ENCODE measurements around the gene NUAK1. TPM values are rescaled to one million over a fixed set of nuclear protein-coding genes. Genes with fewer than 3 reads are reported as not detected.
A peak's percentile ranks its signal among the peaks of the same experiment; 100 is the strongest.

The NUAK1 gene
- total RNA-seq, 4 donors from 2014 or later: 18.9 to 34.5 (median 29.1) TPM

- ATAC-seq (no peak), DNase-seq (no peak)
- H3K27ac ChIP-seq: peak overlapping the region in 1 of 4 donors; percentile 2
- H3K4me1 ChIP-seq: peaks cover 20 to 25% of the 10 kb centered on the region in 2 donors
- H3K36me3 ChIP-seq: peaks cover 0 to 22% of the 10 kb centered on the region in 2 donors
- TF ChIP-seq POLR2A (IDR thresholded peaks at IDR 0.05): no peak
- no peak for TF ChIP-seq CTCF (IDR thresholded peaks at IDR 0.05 in 4 of 5, conservative IDR thresholded peaks at IDR 0.05 in 1 of 5)
- in situ Hi-C loops (cut with MboI; ENCODE audit: low sequenced_read_pairs in 4 of 4) (no loop called here), intact Hi-C loops (cut with DNase I; ENCODE audit: low total_unique reads) (no loop called here)
- H3K9me3 ChIP-seq: no peaks in the 10 kb centered on the region
- H3K4me3 ChIP-seq: no peak overlapping the region
- no peaks in the 10 kb centered on the region for H3K27me3 ChIP-seq
Measured at GRCh38 chr12:106084759-106085158, 54.0 kb downstream of the NUAK1 start.

GRCh38 chr12:106084014-106084671 is 54.6 kb downstream of the NUAK1 start:
- Histone ChIP-seq H3K27ac (peak overlapping the region in 1 of 4 donors; percentile 2), H3K36me3 (peaks cover 0 to 22% of the 10 kb centered on the region in 2 donors), H3K27me3 (no peaks in the 10 kb centered on the region), H3K4me1 (peaks cover 17 to 22% of the 10 kb centered on the region in 2 donors), H3K9me3 (no peaks in the 10 kb centered on the region), H3K4me3 (no peak overlapping the region)
- in situ Hi-C loops (cut with MboI; ENCODE audit: low sequenced_read_pairs in 4 of 4) (no loop called here), intact Hi-C loops (cut with DNase I; ENCODE audit: low total_unique reads) (no loop called here)
- no peak for DNase-seq
- no peak for TF ChIP-seq CTCF (IDR thresholded peaks at IDR 0.05 in 4 of 5, conservative IDR thresholded peaks at IDR 0.05 in 1 of 5)
- no peak for TF ChIP-seq POLR2A (IDR thresholded peaks at IDR 0.05)
- no peak for ATAC-seq

GRCh38 chr12:106082216-106083175 is 56.3 kb downstream of the NUAK1 start:
- Histone ChIP-seq H3K36me3 (peaks cover 0 to 22% of the 10 kb centered on the region in 2 donors), H3K27ac (peak overlapping the region in 1 of 4 donors; percentile 3), H3K4me1 (peaks cover 24 to 28% of the 10 kb centered on the region in 2 donors), H3K27me3 (no peaks in the 10 kb centered on the region), H3K4me3 (no peak overlapping the region), H3K9me3 (no peaks in the 10 kb centered on the region)
- no peak for DNase-seq
- in situ Hi-C loops (cut with MboI; ENCODE audit: low sequenced_read_pairs in 4 of 4): no loop called here
- intact Hi-C loops (cut with DNase I; ENCODE audit: low total_unique reads): no loop called here
- no peak for ATAC-seq
- TF ChIP-seq POLR2A (IDR thresholded peaks at IDR 0.05) (no peak), CTCF (IDR thresholded peaks at IDR 0.05 in 4 of 5, conservative IDR thresholded peaks at IDR 0.05 in 1 of 5) (no peak)

- Histone ChIP-seq H3K27me3 (no peaks in the 10 kb centered on the region), H3K4me1 (peaks cover 24 to 28% of the 10 kb centered on the region in 2 donors), H3K27ac (peak overlapping the region in 1 of 4 donors; percentile 3), H3K4me3 (no peak overlapping the region), H3K9me3 (no peaks in the 10 kb centered on the region), H3K36me3 (peaks cover 0 to 27% of the 10 kb centered on the region in 2 donors)
- no peak for ATAC-seq
- no peak for TF ChIP-seq CTCF (IDR thresholded peaks at IDR 0.05 in 4 of 5, conservative IDR thresholded peaks at IDR 0.05 in 1 of 5)
- no peak for TF ChIP-seq POLR2A (IDR thresholded peaks at IDR 0.05)
- DNase-seq: no peak
- intact Hi-C loops (cut with DNase I; ENCODE audit: low total_unique reads): no loop called here
- in situ Hi-C loops (cut with MboI; ENCODE audit: low sequenced_read_pairs in 4 of 4): no loop called here
Measured at GRCh38 chr12:106081606-106082005, 57.1 kb downstream of the NUAK1 start.
